A673 (cell line): Measurements from ENCODE around the gene MGAT5.

Experiments
- CTCF ChIP-seq: fragments of 300-800, 200-600 bp; sonication (generic); conservative IDR thresholded peaks from 2 replicates; pipeline ENCODE4 v1.5.1; 2017; ENCODE audit warnings: low read depth, mild to moderate bottlenecking, antibody characterized with exemption, low read length, moderate library complexity, mixed read lengths
- EZH2 ChIP-seq: fragments of 200-600 bp; sonication (generic); IDR thresholded peaks from 2 replicates; pipeline ENCODE4 v1.6.1; 2017; ENCODE audit warnings: borderline replicate concordance, low read depth, mild to moderate bottlenecking, mixed read lengths, antibody characterized with exemption, low read length; ENCODE audit not compliant: poor library complexity, severe bottlenecking

DNA sequence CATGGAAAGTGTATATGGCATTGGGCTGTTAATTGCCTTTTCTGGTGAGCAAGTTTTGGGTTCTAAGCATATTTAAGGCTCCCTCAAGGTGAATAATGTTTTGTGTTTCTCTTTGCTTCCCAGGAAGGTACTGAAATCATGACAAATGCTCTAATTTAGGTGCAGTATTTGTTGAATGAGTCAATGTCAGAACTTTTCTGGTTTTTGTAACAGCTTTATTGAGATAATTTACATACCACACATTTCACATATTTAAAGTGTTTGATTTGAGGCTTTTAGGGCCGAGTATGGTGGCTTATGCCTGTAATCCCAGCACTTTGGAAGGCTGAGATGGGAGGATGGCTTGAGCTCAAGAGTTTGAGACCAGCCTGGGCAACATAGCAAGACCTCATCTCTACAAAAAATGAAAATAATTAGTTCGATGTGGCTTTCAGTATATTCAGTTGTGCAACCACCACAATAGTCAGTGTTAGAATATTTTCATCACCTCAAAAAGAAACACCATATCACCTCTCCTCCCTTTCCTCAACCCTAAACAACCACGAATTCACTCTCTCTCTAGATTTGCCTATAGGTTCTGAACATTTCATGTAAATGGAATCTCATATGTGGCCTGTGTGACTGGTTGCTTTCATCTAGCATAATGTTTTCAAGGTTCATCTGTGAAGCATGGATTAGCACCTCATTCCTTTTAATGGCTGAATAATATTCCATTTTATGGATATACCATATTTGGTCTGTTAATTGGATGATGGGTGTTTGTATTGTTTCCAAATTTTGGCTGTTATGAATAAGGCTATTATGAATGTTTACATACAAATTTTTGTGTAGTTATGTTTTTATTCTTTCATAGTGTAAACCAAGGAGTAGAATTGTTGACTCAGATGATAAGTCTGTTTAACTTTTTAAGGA lies 54.9 kb downstream of the MGAT5 start:
- TF ChIP-seq EZH2, result no peak
- TF ChIP-seq CTCF, result no peak
